GM12864 (cell line): ENCODE data around the gene SPACA1.

ENCODE experiments used
- DNase-seq: peaks from one replicate; pipeline ENCODE4 v3.0.0-alpha.2; 2011; ENCODE audit warnings: low read depth
- H3K4me3 ChIP-seq: 2 replicates; pipeline ENCODE4 v1.5.1; 2011; ENCODE audit warnings: mild to moderate bottlenecking, low read depth, low read length, control low read depth
- CTCF ChIP-seq: IDR thresholded peaks from 2 replicates; pipeline ENCODE4 v1.5.1; 2011; ENCODE audit warnings: low read depth, mild to moderate bottlenecking, moderate library complexity, low read length, control low read depth, inconsistent platforms; ENCODE audit errors: missing control alignments

SPACA1 gene

GRCh38 chr6:88048578-88048977 is 937 bp downstream of the SPACA1 start:
- DNase-seq, result no peak
- H3K4me3 ChIP-seq, result no peak overlapping the region
- no peak for TF ChIP-seq CTCF

GRCh38 chr6:88050140-88050818 is 2.6 kb downstream of the SPACA1 start:
- TF ChIP-seq CTCF, result no peak
- DNase-seq, result no peak
- no peak overlapping the region for H3K4me3 ChIP-seq

GRCh38 chr6:88059191-88059590 is 11.6 kb downstream of the SPACA1 start:
- H3K4me3 ChIP-seq, result no peak overlapping the region
- TF ChIP-seq CTCF, result no peak
- DNase-seq, result no peak

DNA sequence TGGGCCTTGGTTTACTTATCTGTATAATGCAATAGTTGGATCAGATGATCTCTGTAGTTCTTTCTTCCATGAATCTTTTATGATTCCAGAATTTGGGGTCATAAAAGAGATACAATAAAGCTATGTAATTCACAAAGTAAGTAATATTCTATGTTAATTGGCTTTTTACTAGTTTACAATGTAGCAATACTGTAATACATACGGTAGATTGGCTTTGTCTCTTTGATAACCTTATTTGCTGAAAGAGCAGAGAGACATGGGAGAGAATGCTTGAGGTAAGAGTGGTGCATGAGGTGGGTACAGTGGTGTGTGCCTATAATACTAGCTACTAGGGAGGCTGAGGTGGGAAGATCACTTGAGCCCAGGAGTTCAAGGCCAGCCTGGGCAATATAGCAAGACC is 14.7 kb downstream of the SPACA1 start:
- no peak overlapping the region for H3K4me3 ChIP-seq
- no peak for TF ChIP-seq CTCF
- DNase-seq, result no peak

GRCh38 chr6:88072462-88072861 is 24.8 kb downstream of the SPACA1 start:
- no peak for DNase-seq
- no peak for TF ChIP-seq CTCF
- H3K4me3 ChIP-seq, result no peak overlapping the region

DNA sequence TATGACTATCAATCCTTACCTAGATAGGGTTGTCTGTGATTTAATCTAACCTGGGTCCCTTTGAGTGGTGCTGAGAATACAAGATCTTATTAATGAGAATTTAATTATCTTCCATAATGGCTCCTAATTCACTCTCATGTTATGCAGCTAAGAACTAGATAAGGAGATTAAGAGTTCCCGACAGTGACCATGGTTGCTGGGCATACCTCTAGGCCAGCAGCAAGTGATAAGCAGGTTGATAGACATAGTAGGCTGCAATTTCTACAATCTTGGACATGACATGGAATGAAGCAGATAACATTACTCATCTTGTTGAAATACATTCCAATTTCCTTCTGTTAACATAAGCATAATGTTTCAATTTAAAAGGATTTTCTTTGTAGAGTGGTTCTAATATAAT is 27.1 kb downstream of the SPACA1 start:
- no peak overlapping the region for H3K4me3 ChIP-seq

More for the DNA sequence above, 27.1 kb downstream of the SPACA1 start:
- no peak for DNase-seq
- no peak for TF ChIP-seq CTCF
